HEK293 (cell line): ENCODE data around the gene TMEM114.

Source experiments
- GFI1B ChIP-seq: fragments of 450-650 bp; formaldehyde crosslinking; IDR thresholded peaks from 2 replicates; pipeline ENCODE4 v1.5.1; 2016; ENCODE audit warnings: missing biosample characterization, missing genetic modification characterization
- HOXC10 ChIP-seq: sonication (generic); formaldehyde crosslinking; IDR thresholded peaks from 2 replicates; pipeline ENCODE4 v1.8.1; 2023; ENCODE audit warnings: mild to moderate bottlenecking, missing genetic modification reagents
- KLF10 ChIP-seq: fragments of 450-650 bp; IDR thresholded peaks from 2 replicates; pipeline ENCODE4 v1.5.1; 2018; ENCODE audit warnings: missing biosample characterization, mild to moderate bottlenecking, missing genetic modification characterization
- KLF16 ChIP-seq: fragments of 450-650 bp; formaldehyde crosslinking; IDR thresholded peaks from 2 replicates; pipeline ENCODE4 v1.5.1; 2017; ENCODE audit warnings: missing biosample characterization, missing genetic modification characterization
- KLF7 ChIP-seq: fragments of 450-650 bp; formaldehyde crosslinking; IDR thresholded peaks from 2 replicates; pipeline ENCODE4 v1.5.1; 2016; ENCODE audit warnings: missing biosample characterization, missing genetic modification characterization, borderline replicate concordance
- REPIN1 ChIP-seq: fragments of 450-650 bp; formaldehyde crosslinking; IDR thresholded peaks from 2 replicates; pipeline ENCODE4 v1.5.1; 2017; ENCODE audit warnings: missing biosample characterization, missing genetic modification characterization, low read depth
- ZBTB1 ChIP-seq: fragments of 450-650 bp; formaldehyde crosslinking; IDR thresholded peaks from 2 replicates; pipeline ENCODE4 v1.5.1; 2016; ENCODE audit warnings: missing biosample characterization, missing genetic modification characterization
- ZBTB20 ChIP-seq: fragments of 450-650 bp; formaldehyde crosslinking; IDR thresholded peaks from 2 replicates; pipeline ENCODE4 v1.5.1; 2016; ENCODE audit warnings: missing biosample characterization, missing genetic modification characterization
- ZBTB7A ChIP-seq: fragments of 450-650 bp; formaldehyde crosslinking; IDR thresholded peaks from 2 replicates; pipeline ENCODE4 v1.5.1; 2016; ENCODE audit warnings: low read depth, missing biosample characterization, missing genetic modification characterization
- ZFP3 ChIP-seq: fragments of 450-650 bp; formaldehyde crosslinking; IDR thresholded peaks from 2 replicates; pipeline ENCODE4 v1.5.1; 2016; ENCODE audit warnings: low read depth, missing biosample characterization, missing genetic modification characterization
- ZFP37 ChIP-seq: fragments of 450-650 bp; formaldehyde crosslinking; IDR thresholded peaks from 2 replicates; pipeline ENCODE4 v1.5.1; 2016; ENCODE audit warnings: missing biosample characterization, missing genetic modification characterization
- ZNF133 ChIP-seq: fragments of 450-650 bp; formaldehyde crosslinking; IDR thresholded peaks from 2 replicates; pipeline ENCODE4 v1.5.1; 2016; ENCODE audit warnings: missing biosample characterization, missing genetic modification characterization
- ZNF354C ChIP-seq: fragments of 450-650 bp; formaldehyde crosslinking; IDR thresholded peaks from 2 replicates; pipeline ENCODE4 v1.5.1; 2016; ENCODE audit warnings: missing biosample characterization, missing genetic modification characterization, low read depth, borderline replicate concordance
- ZNF398 ChIP-seq: fragments of 450-650 bp; formaldehyde crosslinking; IDR thresholded peaks from 2 replicates; pipeline ENCODE4 v1.5.1; 2017; ENCODE audit warnings: missing biosample characterization, missing genetic modification characterization
- ZNF433 ChIP-seq: fragments of 450-650 bp; formaldehyde crosslinking; IDR thresholded peaks from 2 replicates; pipeline ENCODE4 v1.5.1; 2016; ENCODE audit warnings: missing biosample characterization, missing genetic modification characterization, low read depth
- ZNF48 ChIP-seq: fragments of 450-650 bp; formaldehyde crosslinking; IDR thresholded peaks from 2 replicates; pipeline ENCODE4 v1.5.1; 2016; ENCODE audit warnings: missing biosample characterization, missing genetic modification characterization
- ZNF510 ChIP-seq: fragments of 450-650 bp; formaldehyde crosslinking; IDR thresholded peaks from 2 replicates; pipeline ENCODE4 v1.5.1; 2018; ENCODE audit warnings: mild to moderate bottlenecking, missing genetic modification characterization, missing biosample characterization; ENCODE audit not compliant: insufficient replicate concordance
- ZNF514 ChIP-seq: fragments of 450-650 bp; formaldehyde crosslinking; IDR thresholded peaks from 2 replicates; pipeline ENCODE4 v1.5.1; 2016; ENCODE audit warnings: missing biosample characterization, missing genetic modification characterization
- ZNF529 ChIP-seq: fragments of 450-650 bp; formaldehyde crosslinking; IDR thresholded peaks from 2 replicates; pipeline ENCODE4 v1.5.1; 2017; ENCODE audit warnings: missing genetic modification characterization, missing biosample characterization; ENCODE audit not compliant: insufficient replicate concordance
- ZNF544 ChIP-seq: fragments of 450-650 bp; formaldehyde crosslinking; IDR thresholded peaks from 2 replicates; pipeline ENCODE4 v1.5.0; 2017; ENCODE audit warnings: missing biosample characterization, missing genetic modification characterization
- ZNF548 ChIP-seq: fragments of 450-650 bp; formaldehyde crosslinking; IDR thresholded peaks from 2 replicates; pipeline ENCODE4 v1.5.1; 2016; ENCODE audit warnings: missing biosample characterization, missing genetic modification characterization
- ZNF560 ChIP-seq: fragments of 450-650 bp; formaldehyde crosslinking; IDR thresholded peaks from 2 replicates; pipeline ENCODE4 v1.5.1; 2017; ENCODE audit warnings: missing biosample characterization, missing genetic modification characterization, borderline replicate concordance
- ZNF571 ChIP-seq: fragments of 450-650 bp; formaldehyde crosslinking; IDR thresholded peaks from 2 replicates; pipeline ENCODE4 v1.5.0; 2017; ENCODE audit warnings: missing biosample characterization, missing genetic modification characterization
- ZNF610 ChIP-seq: fragments of 450-650 bp; formaldehyde crosslinking; IDR thresholded peaks from 2 replicates; pipeline ENCODE4 v1.5.1; 2016; ENCODE audit warnings: missing biosample characterization, missing genetic modification characterization, borderline replicate concordance
- ZNF626 ChIP-seq: fragments of 450-650 bp; sonication (Bioruptor Pico); formaldehyde crosslinking; IDR thresholded peaks from 2 replicates; pipeline ENCODE4 v1.5.1; 2018; ENCODE audit warnings: missing biosample characterization, missing genetic modification characterization, inconsistent platforms
- ZNF645 ChIP-seq: fragments of 450-650 bp; formaldehyde crosslinking; IDR thresholded peaks from 2 replicates; pipeline ENCODE4; 2016; ENCODE audit warnings: missing biosample characterization, missing genetic modification characterization
- ZNF658 ChIP-seq: fragments of 450-650 bp; formaldehyde crosslinking; IDR thresholded peaks from 2 replicates; pipeline ENCODE4; 2016; ENCODE audit warnings: missing biosample characterization, missing genetic modification characterization
- ZNF660 ChIP-seq: fragments of 450-650 bp; IDR thresholded peaks from 2 replicates; pipeline ENCODE4 v1.5.1; 2018; ENCODE audit warnings: missing biosample characterization, mild to moderate bottlenecking, missing genetic modification characterization
- ZNF837 ChIP-seq: fragments of 450-650 bp; formaldehyde crosslinking; IDR thresholded peaks from 2 replicates; pipeline ENCODE4 v1.5.1; 2016; ENCODE audit warnings: missing biosample characterization, missing genetic modification characterization
- ZNF843 ChIP-seq: fragments of 450-650 bp; formaldehyde crosslinking; IDR thresholded peaks from 2 replicates; pipeline ENCODE4 v1.5.1; 2016; ENCODE audit warnings: missing biosample characterization, missing genetic modification characterization
- ZXDB ChIP-seq: fragments of 450-650 bp; formaldehyde crosslinking; IDR thresholded peaks from 2 replicates; pipeline ENCODE4 v1.5.1; 2016; ENCODE audit warnings: missing biosample characterization, missing genetic modification characterization
- TF ChIP-seq, protein P1 (sequence below): fragments of 450-650 bp; formaldehyde crosslinking; IDR thresholded peaks from 2 replicates; pipeline ENCODE4 v1.5.1; 2016; ENCODE audit warnings: missing biosample characterization, missing genetic modification characterization
- TF ChIP-seq, protein P2 (sequence below): fragments of 450-650 bp; formaldehyde crosslinking; IDR thresholded peaks from 2 replicates; pipeline ENCODE4 v1.5.1; 2016; ENCODE audit warnings: missing biosample characterization, missing genetic modification characterization
- TF ChIP-seq, protein P3 (sequence below): fragments of 450-650 bp; formaldehyde crosslinking; IDR thresholded peaks from 2 replicates; pipeline ENCODE4 v1.5.1; 2016; ENCODE audit warnings: missing biosample characterization, missing genetic modification characterization

The TMEM114 gene

GRCh38 chr16:8621572-8622314 lies 31.4 kb upstream of the TMEM114 start, which contains the start of gene METTL22 (continued):
- TF ChIP-seq ZNF548 (no peak), ZNF510 (tag by site-specific recombination) (no peak), ZNF560 (tag by site-specific recombination) (no peak), KLF10 (0 out of 2 replicates have a peak, but pooled peaks have one; percentile 34), ZNF645 (tag by site-specific recombination) (no peak), ZXDB (tag by site-specific recombination) (no peak; the same call in 1 of the 2 replicates), ZBTB20 (tag by site-specific recombination) (no peak), ZBTB7A (tag by site-specific recombination) (0 out of 2 replicates have a peak, but pooled peaks have one; percentile 19), ZNF658 (tag by site-specific recombination) (no peak), ZFP3 (no peak), ZNF514 (tag by site-specific recombination) (no peak), ZBTB1 (tag by site-specific recombination) (no peak), ZNF626 (tag by site-specific recombination) (no peak), ZNF48 (tag by site-specific recombination) (no peak), REPIN1 (no peak), ZNF660 (tag by site-specific recombination) (no peak), HOXC10 (CRISPR knock-in tag) (no peak), KLF16 (0 out of 2 replicates have a peak, but pooled peaks have one; percentile 6), ZNF610 (tag by site-specific recombination) (no peak), ZNF398 (tag by site-specific recombination) (no peak), ZNF571 (no peak), GFI1B (tag by site-specific recombination) (no peak), ZNF544 (tag by site-specific recombination) (no peak), ZNF529 (tag by site-specific recombination) (no peak), ZNF133 (tag by site-specific recombination) (no peak), ZNF433 (tag by site-specific recombination) (no peak), KLF7 (no peak), ZNF354C (tag by site-specific recombination) (no peak), ZNF837 (tag by site-specific recombination) (no peak), ZNF843 (tag by site-specific recombination) (no peak), ZFP37 (tag by site-specific recombination) (0 out of 2 replicates have a peak, but pooled peaks have one; percentile 43)
- TF ChIP-seq, protein P1, sequence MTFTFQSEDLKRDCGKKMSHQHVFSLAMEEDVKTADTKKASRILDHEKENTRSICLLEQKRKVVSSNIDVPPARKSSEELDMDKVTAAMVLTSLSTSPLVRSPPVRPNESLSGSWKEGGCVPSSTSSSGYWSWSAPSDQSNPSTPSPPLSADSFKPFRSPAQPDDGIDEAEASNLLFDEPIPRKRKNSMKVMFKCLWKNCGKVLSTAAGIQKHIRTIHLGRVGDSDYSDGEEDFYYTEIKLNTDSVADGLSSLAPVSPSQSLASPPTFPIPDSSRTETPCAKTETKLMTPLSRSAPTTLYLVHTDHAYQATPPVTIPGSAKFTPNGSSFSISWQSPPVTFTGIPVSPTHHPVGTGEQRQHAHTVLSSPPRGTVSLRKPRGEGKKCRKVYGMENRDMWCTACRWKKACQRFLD: no peak
- TF ChIP-seq, protein P2, sequence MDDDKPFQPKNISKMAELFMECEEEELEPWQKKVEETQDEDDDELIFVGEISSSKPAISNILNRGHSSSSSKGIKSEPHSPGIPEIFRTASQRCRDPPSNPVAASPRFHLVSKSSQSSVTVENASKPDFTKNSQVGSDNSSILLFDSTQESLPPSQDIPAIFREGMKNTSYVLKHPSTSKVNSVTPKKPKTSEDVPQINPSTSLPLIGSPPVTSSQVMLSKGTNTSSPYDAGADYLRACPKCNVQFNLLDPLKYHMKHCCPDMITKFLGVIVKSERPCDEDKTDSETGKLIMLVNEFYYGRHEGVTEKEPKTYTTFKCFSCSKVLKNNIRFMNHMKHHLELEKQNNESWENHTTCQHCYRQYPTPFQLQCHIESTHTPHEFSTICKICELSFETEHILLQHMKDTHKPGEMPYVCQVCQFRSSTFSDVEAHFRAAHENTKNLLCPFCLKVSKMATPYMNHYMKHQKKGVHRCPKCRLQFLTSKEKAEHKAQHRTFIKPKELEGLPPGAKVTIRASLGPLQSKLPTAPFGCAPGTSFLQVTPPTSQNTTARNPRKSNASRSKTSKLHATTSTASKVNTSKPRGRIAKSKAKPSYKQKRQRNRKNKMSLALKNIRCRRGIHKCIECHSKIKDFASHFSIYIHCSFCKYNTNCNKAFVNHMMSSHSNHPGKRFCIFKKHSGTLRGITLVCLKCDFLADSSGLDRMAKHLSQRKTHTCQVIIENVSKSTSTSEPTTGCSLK (tag by site-specific recombination): no peak
- TF ChIP-seq, protein P3, sequence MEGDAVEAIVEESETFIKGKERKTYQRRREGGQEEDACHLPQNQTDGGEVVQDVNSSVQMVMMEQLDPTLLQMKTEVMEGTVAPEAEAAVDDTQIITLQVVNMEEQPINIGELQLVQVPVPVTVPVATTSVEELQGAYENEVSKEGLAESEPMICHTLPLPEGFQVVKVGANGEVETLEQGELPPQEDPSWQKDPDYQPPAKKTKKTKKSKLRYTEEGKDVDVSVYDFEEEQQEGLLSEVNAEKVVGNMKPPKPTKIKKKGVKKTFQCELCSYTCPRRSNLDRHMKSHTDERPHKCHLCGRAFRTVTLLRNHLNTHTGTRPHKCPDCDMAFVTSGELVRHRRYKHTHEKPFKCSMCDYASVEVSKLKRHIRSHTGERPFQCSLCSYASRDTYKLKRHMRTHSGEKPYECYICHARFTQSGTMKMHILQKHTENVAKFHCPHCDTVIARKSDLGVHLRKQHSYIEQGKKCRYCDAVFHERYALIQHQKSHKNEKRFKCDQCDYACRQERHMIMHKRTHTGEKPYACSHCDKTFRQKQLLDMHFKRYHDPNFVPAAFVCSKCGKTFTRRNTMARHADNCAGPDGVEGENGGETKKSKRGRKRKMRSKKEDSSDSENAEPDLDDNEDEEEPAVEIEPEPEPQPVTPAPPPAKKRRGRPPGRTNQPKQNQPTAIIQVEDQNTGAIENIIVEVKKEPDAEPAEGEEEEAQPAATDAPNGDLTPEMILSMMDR (tag by site-specific recombination): no peak
